Dermis blood vessel endothelial cell (primary cell): ENCODE results near the gene UGT3A2. TPM values are rescaled to one million over a fixed set of nuclear protein-coding genes. Genes with fewer than 3 reads are reported as not detected.
"Not testable (repeated sequence)": the region's sequence is repeated elsewhere in the genome, so short reads cannot be mapped to it uniquely, and the experiment has no call there.

ENCODE experiments used
- DNase-seq: peaks from one replicate; pipeline ENCODE4 v3.0.0; 2010
- total RNA-seq: library from RNA; depleted of rRNA; stranded (reverse); fragments of >200 nt; gene quantifications from 2 replicates; pipeline ENCODE4 v1.2.3, GENCODE V29; 2014

Gene UGT3A2
- total RNA-seq, 1 donor from 2014 or later, result not detected

DNA sequence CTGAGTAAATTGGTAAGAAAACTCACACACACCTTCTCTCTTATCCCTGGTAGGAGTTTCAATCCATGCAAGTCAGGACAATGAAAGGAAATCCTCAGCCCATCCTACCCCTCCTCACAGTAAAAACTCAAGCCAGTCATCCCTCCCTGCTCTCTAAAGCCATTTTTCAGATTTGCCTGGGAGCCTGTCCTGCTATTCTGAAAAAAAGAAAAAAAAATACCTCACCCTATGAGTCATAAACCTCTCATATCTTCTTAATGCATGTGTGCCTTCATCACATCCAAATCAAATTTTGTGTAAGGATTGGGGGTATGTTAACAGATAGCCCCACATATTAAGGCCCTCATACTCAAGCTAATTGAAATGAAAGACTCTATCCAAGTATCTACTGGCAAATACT is 14.1 kb downstream of the UGT3A2 start:
- DNase-seq, result no peak

DNA sequence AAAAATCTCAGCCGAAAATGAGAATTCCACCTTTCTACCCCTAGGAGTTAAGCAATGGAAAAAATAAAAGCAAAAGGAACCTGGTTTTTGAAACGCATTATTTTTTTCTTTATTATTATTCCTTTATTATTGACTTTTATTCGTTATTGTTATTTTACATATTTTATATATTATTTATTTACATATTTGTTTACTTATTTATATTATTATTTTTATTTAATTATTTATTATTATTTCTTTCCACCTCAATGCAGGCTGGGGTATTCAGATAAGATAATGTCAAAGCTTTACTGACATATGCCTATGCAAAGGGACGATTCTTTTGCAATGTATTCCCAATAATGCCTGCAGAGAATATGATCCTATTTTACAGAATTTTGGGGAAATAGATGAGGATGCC is 16.7 kb downstream of the UGT3A2 start:
- DNase-seq, result no peak

DNA sequence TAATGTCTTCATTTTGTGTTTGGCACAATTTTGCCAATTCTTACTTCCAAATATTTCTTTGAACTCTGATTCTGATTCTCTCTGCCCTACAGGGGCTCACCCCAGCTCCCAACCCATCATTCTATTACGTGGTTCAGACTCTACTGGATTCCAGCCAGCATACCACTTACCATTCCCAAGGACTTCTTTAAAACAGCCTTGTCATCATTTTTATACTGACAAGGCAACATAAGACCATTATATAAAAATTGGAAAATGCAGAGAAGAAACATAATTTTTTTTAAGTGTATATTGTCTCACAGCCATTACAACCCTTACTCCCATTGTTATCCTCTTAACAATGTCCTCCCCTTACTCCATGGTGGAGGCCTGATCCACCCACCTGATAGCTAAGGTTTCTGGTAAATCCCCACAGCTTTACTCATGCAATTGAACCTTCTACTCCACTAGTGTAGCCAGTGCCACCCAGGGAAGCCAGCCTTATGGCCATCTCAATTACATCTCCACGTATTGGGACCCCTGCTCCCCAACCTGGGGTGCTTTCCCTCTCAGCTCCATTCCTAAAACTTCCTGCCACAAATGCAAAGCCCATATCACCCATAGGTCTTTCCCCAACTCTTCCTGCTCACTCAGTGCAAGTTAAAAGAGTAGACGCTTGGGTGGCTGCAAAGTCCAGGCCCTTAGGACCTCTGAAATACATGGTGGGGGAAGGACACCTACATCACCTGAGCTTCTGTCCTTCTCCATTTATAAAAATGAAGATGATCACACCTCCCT is 19.1 kb downstream of the UGT3A2 start:
- DNase-seq, result no peak

DNA sequence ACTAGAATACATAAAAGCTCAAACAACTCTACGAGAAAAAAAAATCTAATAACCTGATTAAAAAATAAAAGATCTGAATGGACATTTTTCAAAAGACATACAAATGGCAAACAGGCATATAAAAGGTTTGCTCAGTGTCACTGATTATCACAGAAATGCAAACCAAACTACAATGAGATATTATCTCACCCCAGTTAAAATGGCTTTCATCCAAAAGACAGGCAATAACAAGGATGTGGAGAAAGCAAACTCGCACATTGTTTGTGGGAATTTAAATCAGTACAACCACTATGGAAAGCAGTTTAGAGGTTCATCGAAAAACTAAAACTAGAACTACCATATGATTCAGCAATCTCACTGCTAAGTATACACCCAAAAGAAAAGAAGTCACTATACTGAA is 20.8 kb downstream of the UGT3A2 start:
- DNase-seq, result no peak

DNA sequence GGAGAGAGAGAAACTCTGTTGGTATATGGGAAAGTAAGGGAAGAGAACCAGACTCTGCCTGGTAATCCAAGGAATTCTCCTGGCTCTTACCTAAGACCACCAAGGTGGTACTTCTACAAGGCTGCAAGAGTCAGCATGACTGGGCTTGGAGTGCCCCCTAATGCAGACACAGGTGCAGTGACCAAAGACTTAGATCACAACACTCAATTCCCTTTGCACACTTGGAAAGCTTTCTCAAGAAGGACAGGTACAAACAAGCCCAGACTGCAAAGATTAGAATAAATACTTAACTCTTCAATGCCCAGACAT is 25.2 kb downstream of the UGT3A2 start:
- no peak for DNase-seq

DNA sequence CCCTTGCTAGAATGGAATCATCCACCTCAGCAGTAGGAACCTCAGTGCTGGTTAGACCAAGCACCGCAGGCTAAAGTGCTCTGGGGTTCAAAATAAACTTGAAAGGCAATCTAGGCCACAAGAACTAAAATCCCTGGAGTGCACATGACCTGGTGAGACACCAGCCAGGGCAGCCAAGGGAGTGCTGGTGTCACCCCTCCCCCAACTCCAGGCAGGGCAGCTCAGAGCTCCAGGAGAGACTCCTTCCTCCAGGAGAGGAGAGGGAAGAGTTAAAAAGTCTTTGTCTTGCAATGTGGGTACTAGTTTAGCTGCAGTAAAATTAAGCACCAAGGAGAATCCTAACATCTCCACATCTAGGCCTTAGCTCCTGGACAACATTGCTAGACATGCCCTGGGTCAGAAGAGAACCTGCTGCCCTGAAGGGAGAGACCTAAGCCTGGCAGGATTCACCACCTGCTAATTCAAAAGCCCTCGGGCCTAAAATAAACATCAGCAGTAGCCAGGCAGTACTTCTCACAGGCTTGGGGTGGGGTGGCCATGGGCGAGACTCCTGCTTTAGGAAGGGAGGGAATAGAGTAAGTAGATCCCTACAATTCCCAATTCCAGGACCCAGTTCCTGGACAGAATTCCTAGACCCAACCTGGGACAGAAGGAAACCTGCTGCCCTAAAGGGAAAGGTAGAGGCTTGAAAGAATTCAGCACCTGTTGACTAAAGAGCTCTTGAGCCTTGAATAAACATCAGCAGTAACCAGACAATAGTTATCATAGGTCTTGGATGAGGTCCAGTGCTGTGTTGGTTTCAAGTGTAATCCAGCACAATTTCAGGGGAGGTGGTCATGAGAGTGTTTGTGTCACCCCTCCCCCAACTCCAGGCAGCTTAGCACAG is 25.8 kb downstream of the UGT3A2 start:
- no peak for DNase-seq

DNA sequence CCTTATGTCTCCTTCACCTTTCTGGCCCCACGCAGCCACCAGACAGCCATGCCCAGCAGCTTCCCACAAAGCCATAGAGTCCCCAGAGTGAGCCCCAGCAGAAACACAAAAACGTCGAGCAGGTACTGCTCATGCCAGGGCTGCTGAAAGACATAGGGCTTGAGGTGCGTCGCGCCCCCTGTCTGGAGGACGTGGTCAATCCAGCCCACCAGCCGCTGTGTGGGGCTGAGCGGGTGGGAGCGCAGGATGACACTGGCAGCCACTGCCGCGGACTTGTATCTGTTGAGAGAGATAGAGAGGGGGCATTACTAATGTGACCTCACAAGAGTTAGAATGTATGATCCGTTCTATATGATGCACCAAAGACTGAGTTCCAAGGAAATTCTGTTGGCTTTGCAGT is 31.0 kb downstream of the UGT3A2 start:
- no peak for DNase-seq

DNA sequence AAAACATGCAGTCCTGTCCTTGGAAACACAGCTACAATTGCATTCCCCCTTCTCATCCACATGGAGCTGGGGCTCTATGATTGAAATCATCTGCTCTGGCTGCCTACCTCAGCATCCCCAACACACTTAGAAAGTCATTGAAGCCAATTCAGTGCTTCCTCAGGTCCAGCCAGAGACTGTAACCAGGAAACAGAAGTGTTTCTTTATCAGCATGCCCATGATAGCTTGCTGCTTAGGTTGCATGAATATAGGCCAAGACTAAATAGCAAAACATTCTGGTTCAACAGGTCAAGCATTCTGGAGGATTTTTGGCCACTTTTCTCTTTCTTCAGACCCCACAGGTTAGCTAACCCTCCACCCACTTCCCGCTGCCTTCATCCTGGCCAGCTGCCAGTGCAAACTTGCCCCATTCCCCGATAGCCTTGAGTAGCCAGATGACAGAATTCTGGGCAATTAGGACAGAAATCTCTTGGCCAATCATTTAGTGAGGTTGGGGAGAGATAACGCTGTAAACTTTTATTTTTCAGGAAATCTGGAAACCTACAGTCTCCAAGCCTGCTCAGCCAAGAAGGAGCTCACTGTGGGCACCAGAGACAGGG is 32.0 kb downstream of the UGT3A2 start:
- not testable (repeated sequence) for DNase-seq

DNA sequence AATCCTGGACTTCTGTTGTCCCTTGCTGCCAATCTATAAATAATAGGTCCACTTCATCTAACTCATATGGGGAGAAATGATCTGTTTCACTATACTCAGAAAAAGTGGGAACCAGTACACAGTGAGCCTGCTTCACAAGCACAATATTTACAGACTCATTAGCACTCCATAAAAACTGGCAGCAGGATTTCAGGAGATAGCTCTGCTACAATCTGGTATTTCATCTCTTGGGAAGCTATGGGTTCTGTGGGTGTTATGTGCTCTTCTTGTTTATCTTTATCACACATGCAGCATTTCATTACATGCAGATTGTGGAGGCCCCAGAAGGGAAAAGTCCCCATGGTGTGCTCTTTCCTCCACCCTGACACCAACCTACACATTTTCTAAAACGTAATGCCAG is 33.2 kb downstream of the UGT3A2 start:
- DNase-seq, result no peak

DNA sequence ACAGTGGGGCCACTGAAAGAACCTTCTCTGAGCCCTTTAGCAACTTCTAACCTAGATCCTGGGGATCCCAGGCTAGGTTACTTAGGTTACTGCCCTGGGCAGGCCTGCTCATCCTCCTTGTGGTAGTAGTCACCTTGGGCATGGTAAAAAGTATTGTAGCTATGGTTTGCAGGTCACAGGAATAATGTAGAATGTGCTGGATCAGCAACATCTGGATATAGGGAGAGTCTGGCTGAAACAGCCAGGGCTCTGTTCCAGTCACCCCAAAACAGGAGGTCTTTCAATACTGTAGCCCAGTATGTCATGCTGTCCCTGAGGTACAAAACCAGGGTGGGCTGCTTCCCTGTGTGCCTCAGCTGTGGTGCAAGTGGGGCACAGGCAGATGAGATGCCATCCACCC is 33.6 kb downstream of the UGT3A2 start:
- no peak for DNase-seq

DNA sequence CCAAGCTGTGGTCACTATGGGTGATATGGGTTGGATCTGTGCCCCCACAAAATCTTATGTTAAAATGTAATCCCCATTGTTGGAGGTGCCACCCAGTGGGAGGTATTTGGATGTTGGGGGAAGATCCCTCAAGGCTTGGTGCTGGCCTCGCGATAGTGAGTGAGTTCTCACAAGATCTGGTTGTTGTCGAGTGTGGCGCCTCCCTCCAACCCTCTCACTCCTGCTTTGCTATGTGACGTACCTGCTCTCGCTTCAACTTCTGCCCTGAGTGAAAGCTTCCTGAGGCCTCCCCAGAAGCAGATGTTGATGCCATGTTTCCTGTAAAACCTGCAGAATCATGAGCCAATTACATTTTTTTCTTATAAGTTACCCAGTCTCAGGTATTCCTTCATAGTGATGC is 35.5 kb downstream of the UGT3A2 start:
- no peak for DNase-seq

DNA sequence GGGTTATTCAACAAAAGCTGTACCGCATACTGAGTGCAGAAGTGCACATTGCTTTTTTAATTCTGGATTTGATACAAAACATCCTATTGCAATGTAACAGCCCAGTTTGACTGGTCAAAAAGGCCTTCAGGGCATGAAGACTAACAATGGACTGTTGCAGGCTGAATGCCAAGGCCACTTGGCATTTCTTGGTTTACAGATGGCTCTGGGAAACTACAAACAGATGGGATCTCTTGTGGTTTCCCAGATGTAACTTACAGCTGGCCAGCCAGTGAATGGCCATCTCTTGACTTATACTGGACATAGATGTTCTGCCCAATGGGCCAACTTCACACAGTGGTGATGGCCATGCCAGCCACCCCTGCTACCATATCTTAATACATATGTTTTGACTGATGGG is 36.8 kb downstream of the UGT3A2 start:
- no peak for DNase-seq

DNA sequence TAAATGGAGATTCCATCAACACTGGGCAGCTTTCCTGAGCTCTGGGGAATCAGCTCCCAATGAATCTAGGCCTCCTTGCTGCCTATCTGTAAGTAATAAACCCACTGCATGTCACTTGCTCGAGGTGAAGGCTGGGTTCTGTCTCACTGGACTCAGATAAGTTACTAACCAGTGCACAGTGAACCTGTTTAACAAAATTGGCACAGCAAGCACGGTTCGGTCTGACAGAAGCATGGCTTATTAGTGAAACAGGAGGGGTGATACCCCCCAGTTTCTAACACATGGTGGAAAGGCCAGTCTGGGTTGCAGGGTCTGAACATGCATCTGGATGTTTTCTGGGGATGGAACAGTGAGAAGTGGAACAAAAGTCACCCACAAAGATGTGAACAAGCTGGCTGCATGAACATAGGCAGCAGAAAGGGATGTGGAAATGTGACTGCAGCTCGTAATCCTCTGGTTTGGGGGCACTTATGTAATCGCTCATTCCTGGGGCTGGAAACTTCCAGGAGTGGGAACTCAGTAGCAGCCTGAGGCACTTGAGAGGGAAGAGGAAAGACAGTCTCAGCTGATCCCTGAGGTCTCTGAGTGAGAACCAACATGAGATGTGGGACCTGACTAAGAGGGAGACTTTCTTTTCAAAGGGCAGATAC is 37.7 kb downstream of the UGT3A2 start:
- DNase-seq, result no peak

DNA sequence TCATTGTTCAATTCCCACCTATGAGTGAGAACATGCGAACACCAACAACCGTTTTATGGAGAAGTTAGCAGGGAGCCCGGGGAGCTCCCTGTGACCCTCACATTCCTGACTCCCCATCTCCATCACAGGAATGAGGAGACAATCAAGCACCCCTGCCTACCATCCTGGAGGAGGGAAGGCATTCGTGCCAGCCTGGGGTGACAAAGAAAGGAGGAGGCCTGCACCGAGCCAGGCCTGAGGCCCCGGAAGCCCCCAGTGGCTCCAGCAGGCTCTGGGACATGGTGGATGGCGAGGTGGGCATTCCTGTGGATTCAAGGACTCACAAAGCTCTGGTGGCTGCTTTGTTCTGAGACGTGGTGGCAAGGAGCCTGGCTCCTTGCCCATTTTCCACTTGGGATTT is 39.0 kb downstream of the UGT3A2 start:
- DNase-seq, result no peak

DNA sequence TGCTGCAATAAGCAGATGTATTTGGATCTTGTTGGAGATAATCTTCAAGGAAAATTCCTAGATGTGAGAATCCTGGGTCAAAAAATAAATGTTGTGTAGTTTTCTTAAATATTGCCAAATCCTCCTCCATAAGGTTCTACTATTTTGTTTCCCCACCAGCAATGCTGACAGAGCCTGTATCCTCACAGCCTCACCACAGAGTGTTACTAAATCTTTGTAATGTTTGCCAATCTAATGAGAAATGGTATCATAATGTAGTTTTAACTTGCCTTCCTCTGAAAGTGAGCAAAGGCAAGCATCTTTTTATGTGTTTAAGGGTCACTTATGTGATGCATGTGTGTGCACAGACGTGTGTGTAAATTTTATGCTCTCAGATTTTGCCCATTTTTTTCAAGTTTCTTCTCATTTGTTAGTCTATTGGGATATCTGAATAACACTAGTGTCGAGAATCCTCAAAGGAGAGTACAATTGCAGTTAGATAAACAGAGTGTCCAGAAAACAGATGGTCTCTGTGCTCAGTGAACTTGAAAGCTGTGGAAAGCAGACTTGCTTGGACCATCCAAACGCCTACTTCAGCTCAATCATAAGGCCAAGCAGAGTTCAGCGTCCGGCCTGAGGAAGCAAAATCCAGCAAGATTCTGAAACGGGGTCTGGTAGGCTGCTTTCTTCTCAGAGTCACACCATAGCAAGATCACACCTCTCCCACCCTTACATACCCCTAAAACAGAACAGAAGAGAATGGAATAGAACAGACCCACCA is 39.8 kb downstream of the UGT3A2 start:
- no peak for DNase-seq

DNA sequence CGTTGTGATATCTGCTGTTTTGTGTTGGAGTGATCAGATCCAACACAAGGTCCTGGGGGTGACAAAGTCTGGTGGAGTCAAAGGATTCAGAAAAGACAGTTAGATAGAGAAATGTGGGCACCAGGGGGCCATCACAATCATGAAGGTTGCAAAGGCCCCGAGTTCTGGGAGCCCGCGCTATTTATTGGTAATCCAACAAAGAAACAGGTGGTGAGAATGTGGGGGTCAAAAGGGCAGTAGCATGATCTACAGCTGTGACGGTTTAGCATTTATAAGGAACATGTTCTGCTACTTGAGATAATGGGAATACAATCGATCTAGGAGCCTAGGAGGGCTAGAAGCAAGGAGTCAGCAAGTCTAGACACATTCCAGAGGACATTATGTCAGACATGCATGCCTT is 44.4 kb downstream of the UGT3A2 start:
- not testable (repeated sequence) for DNase-seq

DNA sequence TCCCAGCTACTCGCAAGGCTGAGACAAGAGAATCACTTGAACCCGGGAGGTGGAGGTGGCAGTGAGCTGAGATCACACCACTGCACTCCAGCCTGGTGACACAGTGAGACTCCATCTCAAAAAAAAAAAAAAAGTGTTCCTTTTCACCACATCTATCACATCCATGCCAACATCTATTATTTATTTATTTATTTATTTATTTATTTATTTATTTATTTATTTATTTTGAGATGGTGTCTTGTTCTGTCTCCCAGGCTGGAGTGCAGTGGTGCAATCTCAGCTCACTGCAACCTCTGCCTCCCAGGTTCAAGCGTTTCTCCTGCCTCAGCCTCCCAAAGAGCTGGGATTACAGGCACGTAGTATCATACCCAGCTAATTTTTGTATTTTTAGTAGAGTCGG is 47.1 kb downstream of the UGT3A2 start:
- DNase-seq, result not testable (repeated sequence)

DNA sequence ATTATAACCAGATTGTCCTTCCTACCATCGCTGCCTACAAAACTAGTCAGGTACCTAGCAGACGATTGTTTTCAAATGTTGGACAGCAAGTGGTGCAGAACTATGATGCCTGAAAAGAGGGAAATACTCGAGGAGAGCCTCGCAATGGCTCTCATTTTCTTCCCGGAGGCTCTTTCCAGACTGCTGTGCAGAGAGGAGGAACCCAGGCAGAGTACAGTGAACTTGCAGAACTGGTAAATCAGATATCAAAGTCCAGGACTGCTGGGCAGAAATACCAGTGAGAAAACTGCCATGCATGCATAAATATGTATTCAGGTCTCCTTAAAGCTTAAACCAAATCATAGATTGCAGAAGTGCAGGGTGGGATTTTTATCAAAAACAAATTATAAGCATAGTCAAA is 49.1 kb downstream of the UGT3A2 start:
- no peak for DNase-seq

DNA sequence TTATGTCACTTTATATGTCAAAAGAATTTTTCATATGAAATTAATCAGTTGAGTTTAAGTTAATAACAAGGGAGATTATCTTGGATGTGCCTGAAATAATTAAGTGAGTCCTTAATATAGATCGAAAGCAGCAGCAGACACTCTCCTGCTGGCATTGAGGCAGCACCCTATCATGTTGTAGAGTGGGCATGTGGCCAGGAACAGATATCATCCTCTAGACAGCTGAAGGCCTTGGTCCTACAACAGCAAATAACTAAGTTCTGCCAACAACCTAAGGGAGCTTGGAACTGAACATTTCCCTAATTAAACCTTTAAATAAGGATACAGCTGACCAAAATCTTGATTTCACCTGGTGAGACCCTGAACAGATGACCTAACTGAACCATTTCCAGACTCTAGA is 49.7 kb downstream of the UGT3A2 start:
- DNase-seq, result no peak

DNA sequence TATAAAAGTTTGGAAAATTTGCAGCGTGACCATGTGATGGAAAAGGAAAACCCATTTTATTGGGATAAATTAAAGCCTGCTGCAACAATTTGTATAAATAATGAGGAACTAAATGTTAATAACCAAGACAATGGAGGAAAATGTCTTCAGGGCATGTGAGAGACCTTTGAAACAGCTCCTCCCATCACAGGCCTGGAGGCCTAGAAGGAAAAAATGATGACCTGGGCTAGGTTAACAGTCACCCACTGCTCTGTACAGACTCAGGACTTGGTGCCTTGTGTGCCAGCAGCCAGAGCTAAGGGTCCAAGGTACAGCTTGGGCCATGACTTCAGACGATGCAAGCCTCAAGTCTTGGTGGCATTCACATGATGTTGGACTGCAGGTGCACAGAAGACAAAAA is 53.5 kb downstream of the UGT3A2 start:
- no peak for DNase-seq

DNA sequence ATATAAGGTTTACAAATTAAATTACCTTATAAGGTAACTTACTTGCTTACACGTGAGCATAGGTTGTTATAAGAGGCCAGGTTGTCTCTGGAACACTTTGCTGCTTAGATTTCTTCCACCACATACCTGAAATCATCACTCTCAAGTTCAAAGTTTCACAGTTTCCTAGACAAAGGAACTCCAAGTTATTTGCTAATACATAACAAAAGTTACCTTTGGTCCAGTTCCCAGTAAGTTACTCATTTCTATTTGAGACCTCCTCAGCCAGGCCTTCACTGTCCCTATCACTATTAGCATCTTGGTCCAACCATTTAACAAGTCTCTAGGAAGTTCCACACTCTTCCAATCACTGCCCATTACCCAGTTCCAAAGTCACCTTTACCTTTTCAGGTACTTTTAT is 57.0 kb downstream of the UGT3A2 start:
- DNase-seq, result no peak

DNA sequence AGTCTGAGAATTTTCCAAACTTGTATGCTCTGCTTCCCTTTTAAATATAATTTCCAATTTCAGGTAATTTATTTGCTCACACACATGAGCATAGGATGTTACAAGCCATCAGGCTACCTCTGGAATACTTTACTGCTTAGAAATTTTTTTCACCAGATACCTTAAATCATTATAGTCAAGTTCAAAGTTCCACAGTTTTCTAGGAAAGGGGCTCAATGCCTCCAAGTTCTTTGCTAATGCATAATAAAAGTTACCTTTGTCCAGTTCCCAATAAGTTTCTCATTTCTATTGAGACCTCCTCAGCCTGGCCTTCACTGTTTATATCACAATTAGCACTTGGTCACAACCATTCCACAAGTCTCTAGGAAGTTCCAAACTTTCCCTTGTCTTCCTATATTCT is 59.3 kb downstream of the UGT3A2 start:
- DNase-seq, result no peak

DNA sequence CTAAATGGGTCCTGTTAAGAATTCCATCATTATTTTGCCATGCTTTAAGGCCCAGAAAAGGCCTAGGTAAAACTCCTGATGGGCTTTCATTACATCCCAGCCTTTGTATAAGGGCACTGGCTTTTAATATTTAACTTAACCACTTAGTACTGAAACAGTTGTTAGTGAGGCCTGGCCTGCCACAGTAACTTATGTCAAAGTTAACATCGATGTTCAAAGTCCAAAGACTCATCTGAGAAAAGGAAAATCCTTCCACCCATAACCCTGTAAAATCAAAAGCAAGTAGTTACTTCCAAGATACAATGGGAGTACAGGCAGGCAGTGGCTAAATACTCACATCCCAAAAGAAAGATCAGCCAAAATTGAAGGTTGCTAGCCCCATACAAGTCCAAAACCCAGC is 60.5 kb downstream of the UGT3A2 start:
- no peak for DNase-seq
